PC-3 (cell line): ENCODE data around the gene SKP2. TPM values are rescaled to one million over a fixed set of nuclear protein-coding genes. Genes with fewer than 3 reads are reported as not detected.

ENCODE experiments used
- ATAC-seq: fragments of 200-7000 bp; cut with Tn5 transposase; 2 replicates; pipeline ENCODE4 v1.9.1; 2020; ENCODE audit warnings: mild to moderate bottlenecking, moderate library complexity
- BruUV-seq: library from RNA; stranded (reverse); fragments of 400-500 nt; replicated peaks from 2 replicates; lab custom pipeline; 2021; lab: Mats Ljungman, UMichigan
- CTCF ChIA-PET: fragments of 300-600 bp; sonication (Branson Sonifier 250); formaldehyde crosslinking; loops from one replicate; lab custom pipeline; 2022; ENCODE audit warnings: antibody characterized with exemption; lab: Charles Lee
- POLR2A ChIA-PET: fragments of 300-600 bp; sonication (Branson Sonifier 250); formaldehyde crosslinking; loops from one replicate; lab custom pipeline; 2022; ENCODE audit warnings: antibody characterized with exemption; ENCODE audit not compliant: unreplicated experiment; lab: Charles Lee
- DNase-seq: peaks from one replicate; pipeline ENCODE4 v3.0.0-alpha.2; 2015
- H2AFZ ChIP-seq: fragments of 300-600 bp; sonication (generic); 2 replicates; pipeline ENCODE4 v1.6.0; 2016; ENCODE audit warnings: antibody characterized with exemption, low read length
- H3F3A ChIP-seq: fragments of 300-600 bp; sonication (generic); one replicate; pipeline ENCODE4 v1.6.0; 2017; ENCODE audit warnings: antibody characterized with exemption, low read length, control low read depth, mild to moderate bottlenecking; ENCODE audit not compliant: unreplicated experiment
- H3K27ac ChIP-seq: fragments of 300-600 bp; sonication (generic); 2 replicates; pipeline ENCODE4 v1.5.1; 2016; ENCODE audit warnings: mild to moderate bottlenecking, low read length
- H3K27me3 ChIP-seq: fragments of 300-600 bp; sonication (generic); 2 replicates; pipeline ENCODE4 v1.6.1; 2016; ENCODE audit warnings: low read length, mixed read lengths
- H3K36me3 ChIP-seq: fragments of 300-600 bp; sonication (generic); 2 replicates; pipeline ENCODE4 v1.6.1; 2016; ENCODE audit warnings: low read depth, mixed run types, low read length, mixed read lengths
- H3K4me1 ChIP-seq: fragments of 300-600 bp; sonication (generic); 2 replicates; pipeline ENCODE4 v1.5.1; 2016; ENCODE audit warnings: low read length; ENCODE audit not compliant: insufficient read depth
- H3K4me2 ChIP-seq: fragments of 300-600 bp; sonication (generic); 2 replicates; pipeline ENCODE4 v1.6.0; 2016; ENCODE audit warnings: low read length
- H3K4me3 ChIP-seq: fragments of 300-600 bp; sonication (generic); 2 replicates; pipeline ENCODE4 v1.5.1; 2016; ENCODE audit warnings: mild to moderate bottlenecking, low read length, mixed read lengths
- H3K79me2 ChIP-seq: fragments of 300-600 bp; sonication (generic); 2 replicates; pipeline ENCODE4 v1.6.1; 2017; ENCODE audit warnings: low read length, mixed read lengths
- H3K9ac ChIP-seq: fragments of 300-600 bp; sonication (generic); 2 replicates; pipeline ENCODE4 v1.6.0; 2016; ENCODE audit warnings: mild to moderate bottlenecking, low read length
- H3K9me2 ChIP-seq: fragments of 300-600 bp; sonication (generic); replicated peaks from 2 replicates; pipeline ENCODE4 v1.6.1; 2016; ENCODE audit warnings: mixed run types, low read length, mixed read lengths
- H3K9me3 ChIP-seq: fragments of 300-600 bp; sonication (generic); 2 replicates; pipeline ENCODE4 v1.6.1; 2016; ENCODE audit warnings: low read length, mixed read lengths
- H4K20me1 ChIP-seq: fragments of 300-600 bp; sonication (generic); 2 replicates; pipeline ENCODE4 v1.6.1; 2016; ENCODE audit warnings: low read length, mixed read lengths
- EZH2 ChIP-seq: fragments of 300-600 bp; sonication (generic); IDR thresholded peaks from one replicate; pipeline ENCODE4 v1.6.1; 2017; ENCODE audit warnings: antibody characterized with exemption, mild to moderate bottlenecking, low read length; ENCODE audit not compliant: unreplicated experiment
- EZH2phosphoT487 ChIP-seq: fragments of 300-600 bp; sonication (generic); IDR thresholded peaks from 2 replicates; pipeline ENCODE4 v1.6.1; 2018; ENCODE audit warnings: mild to moderate bottlenecking, antibody characterized with exemption, low read length, borderline replicate concordance
- intact Hi-C: fragments of 100-400 bp; cut with micrococcal nuclease; formaldehyde crosslinking; loops from 2 replicates; pipeline ENCODE4 v1.9.0; 2023
- total RNA-seq: library from RNA; depleted of rRNA; stranded (reverse); fragments of >200 nt; gene quantifications from 2 replicates; pipeline ENCODE4 v1.2.3, GENCODE V29; 2014
- TF ChIP-seq, protein P1 (sequence below): fragments of 300-600 bp; sonication (generic); conservative IDR thresholded peaks from 2 replicates; pipeline ENCODE4 v1.5.1; 2017; ENCODE audit warnings: antibody characterized with exemption, low read depth, mild to moderate bottlenecking, low read length

Gene SKP2
- total RNA-seq, 1 experiment from 2014 or later = 32.0 TPM

DNA sequence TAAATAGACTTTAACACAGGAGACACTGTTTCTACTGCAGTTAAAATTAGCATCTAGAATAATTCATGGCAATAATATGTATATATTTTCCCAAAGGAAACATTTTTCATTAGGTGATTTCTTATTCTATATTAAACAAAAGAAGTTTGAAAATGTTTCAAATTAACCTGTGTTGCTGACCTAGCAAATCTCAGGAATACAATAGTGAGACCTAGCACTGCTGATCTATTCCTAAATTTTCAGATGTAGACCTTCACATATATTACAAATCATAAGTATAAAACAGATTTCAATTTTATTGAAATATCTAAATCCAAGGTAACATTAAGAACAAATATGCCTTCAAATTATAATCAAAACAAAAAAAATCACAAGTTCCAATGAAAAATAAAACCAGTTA, 15.3 kb upstream of the SKP2 start:
- intact Hi-C loops = no loop called here
- no peaks in the 10 kb centered on the region for H4K20me1 ChIP-seq
- H3K4me3 ChIP-seq = no peak overlapping the region
- no peaks in the 10 kb centered on the region for H3K79me2 ChIP-seq
- CTCF ChIA-PET = no interaction called here
- no peak overlapping the region for H2AFZ ChIP-seq
- no peak for DNase-seq
- H3K4me1 ChIP-seq = no peaks in the 10 kb centered on the region
- H3K9me3 ChIP-seq = no peaks in the 10 kb centered on the region
- H3F3A ChIP-seq = no peaks in the 10 kb centered on the region
- no peak overlapping the region for H3K9ac ChIP-seq
- no peak overlapping the region for H3K4me2 ChIP-seq
- POLR2A ChIA-PET = no interaction called here
- H3K27me3 ChIP-seq = no peaks in the 10 kb centered on the region
- no peak for ATAC-seq
- no peaks in the 10 kb centered on the region for H3K9me2 ChIP-seq
- peaks cover 2% of the 10 kb centered on the region; the same call in 1 of the 2 replicates for H3K36me3 ChIP-seq
- no peak for TF ChIP-seq EZH2
- no peak for TF ChIP-seq EZH2phosphoT487
- TF ChIP-seq, protein P1, sequence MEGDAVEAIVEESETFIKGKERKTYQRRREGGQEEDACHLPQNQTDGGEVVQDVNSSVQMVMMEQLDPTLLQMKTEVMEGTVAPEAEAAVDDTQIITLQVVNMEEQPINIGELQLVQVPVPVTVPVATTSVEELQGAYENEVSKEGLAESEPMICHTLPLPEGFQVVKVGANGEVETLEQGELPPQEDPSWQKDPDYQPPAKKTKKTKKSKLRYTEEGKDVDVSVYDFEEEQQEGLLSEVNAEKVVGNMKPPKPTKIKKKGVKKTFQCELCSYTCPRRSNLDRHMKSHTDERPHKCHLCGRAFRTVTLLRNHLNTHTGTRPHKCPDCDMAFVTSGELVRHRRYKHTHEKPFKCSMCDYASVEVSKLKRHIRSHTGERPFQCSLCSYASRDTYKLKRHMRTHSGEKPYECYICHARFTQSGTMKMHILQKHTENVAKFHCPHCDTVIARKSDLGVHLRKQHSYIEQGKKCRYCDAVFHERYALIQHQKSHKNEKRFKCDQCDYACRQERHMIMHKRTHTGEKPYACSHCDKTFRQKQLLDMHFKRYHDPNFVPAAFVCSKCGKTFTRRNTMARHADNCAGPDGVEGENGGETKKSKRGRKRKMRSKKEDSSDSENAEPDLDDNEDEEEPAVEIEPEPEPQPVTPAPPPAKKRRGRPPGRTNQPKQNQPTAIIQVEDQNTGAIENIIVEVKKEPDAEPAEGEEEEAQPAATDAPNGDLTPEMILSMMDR = no peak
- no peak overlapping the region for H3K27ac ChIP-seq
- no TSS peak for BruUV-seq

GRCh38 chr5:36138900-36139683, 12.8 kb upstream of the SKP2 start:
- H3K79me2 ChIP-seq = no peaks in the 10 kb centered on the region
- no peak overlapping the region for H3K4me2 ChIP-seq
- intact Hi-C loops = no loop called here
- no peak for ATAC-seq
- no peak overlapping the region for H3K27ac ChIP-seq
- no peak overlapping the region for H3K4me3 ChIP-seq
- BruUV-seq = no TSS peak
- H2AFZ ChIP-seq = no peak overlapping the region
- no peaks in the 10 kb centered on the region for H3K27me3 ChIP-seq
- no peaks in the 10 kb centered on the region for H3K4me1 ChIP-seq
- ChIA-PET POLR2A (no interaction called here), CTCF (no interaction called here)
- H3K36me3 ChIP-seq = peaks cover 2% of the 10 kb centered on the region; the same call in 1 of the 2 replicates
- H3K9ac ChIP-seq = no peak overlapping the region
- no peaks in the 10 kb centered on the region for H4K20me1 ChIP-seq
- H3F3A ChIP-seq = no peaks in the 10 kb centered on the region
- no peaks in the 10 kb centered on the region for H3K9me3 ChIP-seq
- no peak for DNase-seq
- H3K9me2 ChIP-seq = no peaks in the 10 kb centered on the region
- no peak for TF ChIP-seq EZH2
- TF ChIP-seq, protein P1 = no peak
- no peak for TF ChIP-seq EZH2phosphoT487

- Histone ChIP-seq H4K20me1 (no peaks in the 10 kb centered on the region), H3K27ac (no peak overlapping the region), H3K9ac (no peak overlapping the region), H3K27me3 (no peaks in the 10 kb centered on the region), H3F3A (no peaks in the 10 kb centered on the region), H2AFZ (no peak overlapping the region), H3K4me1 (peaks cover 26% of the 10 kb centered on the region), H3K9me2 (no peaks in the 10 kb centered on the region), H3K9me3 (no peaks in the 10 kb centered on the region), H3K79me2 (peaks cover 22% of the 10 kb centered on the region), H3K4me2 (no peak overlapping the region), H3K36me3 (peaks cover 2% of the 10 kb centered on the region; the same call in 1 of the 2 replicates), H3K4me3 (no peak overlapping the region)
- POLR2A ChIA-PET = no interaction called here
- intact Hi-C loops = no loop called here
- DNase-seq = no peak
- ATAC-seq = no peak
- CTCF ChIA-PET = interaction anchor here (1.9 kb wide), 1 partner anchor 67 kb away, joined by 5 read pairs; no protein-coding TSS in a partner anchor
- TF ChIP-seq EZH2phosphoT487 (no peak), EZH2 (no peak)
- TF ChIP-seq, protein P1 = no peak
- BruUV-seq = no TSS peak
Observed at GRCh38 chr5:36145311-36145710, 6.6 kb upstream of the SKP2 start.
